ENCODE data around the gene ARRB2. TPM values are rescaled to one million over a fixed set of nuclear protein-coding genes. Genes with fewer than 3 reads are reported as not detected.

Gene ARRB2
- total RNA-seq, 1 experiment from 2014 or later = 75.3 TPM

DNA sequence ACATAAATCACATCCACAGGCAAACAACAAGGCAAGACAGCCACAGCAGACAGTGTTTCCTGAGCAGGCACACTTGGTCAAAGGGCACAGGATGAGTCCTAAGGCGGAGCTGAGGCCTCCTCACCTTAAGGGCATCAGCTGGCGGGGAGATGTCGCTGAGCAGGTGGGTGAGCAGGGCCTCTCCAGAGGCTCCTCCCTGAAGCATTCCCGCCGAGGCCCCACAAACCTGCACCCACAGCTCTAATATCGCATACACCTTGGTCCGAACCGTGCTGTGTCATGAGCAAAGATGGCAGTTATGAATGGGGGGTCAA lies 35.8 kb upstream of the ARRB2 start:
- Histone ChIP-seq H3K79me1 (ENCODE audit: insufficient read depth, low read depth, low read length, poor library complexity, severe bottlenecking) (no peaks in the 10 kb centered on the region), H3K4me1 (ENCODE audit: insufficient read depth, low read length) (no peaks in the 10 kb centered on the region), H3K9ac (ENCODE audit: extremely low read depth, insufficient read length, low read length) (no peak overlapping the region), H3K18ac (ENCODE audit: insufficient read length, low read depth, low read length) (no peak overlapping the region), H2BK20ac (ENCODE audit: low read depth, low read length, poor library complexity, severe bottlenecking) (no peak overlapping the region), H3K56ac (ENCODE audit: insufficient read length, low read depth, low read length) (no peak overlapping the region), H2AFZ (ENCODE audit: low read length) (no peak overlapping the region), H2BK12ac (ENCODE audit: insufficient read length, low read depth, low read length) (no peak overlapping the region), H3K23ac (ENCODE audit: insufficient read length, low read depth, low read length) (no peak overlapping the region), H4K91ac (ENCODE audit: insufficient read length, low read depth, low read length) (no peak overlapping the region), H2BK120ac (ENCODE audit: low read depth, low read length, poor library complexity, severe bottlenecking) (no peak overlapping the region), H3K14ac (ENCODE audit: insufficient read depth, low read length) (no peak overlapping the region), H3T11ph (ENCODE audit: low read length) (no peak overlapping the region), H3K27ac (ENCODE audit: insufficient read length, low read depth, low read length) (no peak overlapping the region), H2BK15ac (ENCODE audit: low read depth, low read length) (no peak overlapping the region), H2BK5ac (ENCODE audit: insufficient read length, low read length) (no peak overlapping the region), H3K79me2 (ENCODE audit: insufficient read depth, low read length) (no peaks in the 10 kb centered on the region), H3K9me3 (ENCODE audit: control insufficient read depth, low read depth, low read length) (no peaks in the 10 kb centered on the region), H3K23me2 (ENCODE audit: insufficient read length, low read depth, low read length, poor library complexity, severe bottlenecking) (no peaks in the 10 kb centered on the region), H3K27me3 (ENCODE audit: insufficient read depth, low read length) (no peaks in the 10 kb centered on the region), H3K4ac (ENCODE audit: low read depth, low read length) (no peak overlapping the region), H4K8ac (replicated peaks; ENCODE audit: insufficient read length, low read depth, low read length) (no peak overlapping the region), H2AK5ac (ENCODE audit: insufficient read length, low read length) (no peak overlapping the region), H4K5ac (ENCODE audit: insufficient read length, low read depth, low read length) (no peak overlapping the region), H3K4me2 (ENCODE audit: insufficient read depth, insufficient read length, low read length) (no peak overlapping the region), H4K20me1 (ENCODE audit: control insufficient read depth, insufficient read depth, insufficient read length) (no peaks in the 10 kb centered on the region)
- H3K4me3 Mint-ChIP-seq = no peak overlapping the region
- peaks cover 62 to 94% (median 88%) of the 10 kb centered on the region in 3 experiments for H3K36me3 Mint-ChIP-seq (ENCODE audit: insufficient read depth in 1 of 3, low read depth in 3 of 3)
- DNase-seq = no peak
- no peaks in the 10 kb centered on the region for H3K4me1 Mint-ChIP-seq
- no peak overlapping the region; a peak in 1 of 7 replicates for H3K27ac Mint-ChIP-seq
- H3K9me3 Mint-ChIP-seq = no peaks in the 10 kb centered on the region
- TF ChIP-seq, protein P1, sequence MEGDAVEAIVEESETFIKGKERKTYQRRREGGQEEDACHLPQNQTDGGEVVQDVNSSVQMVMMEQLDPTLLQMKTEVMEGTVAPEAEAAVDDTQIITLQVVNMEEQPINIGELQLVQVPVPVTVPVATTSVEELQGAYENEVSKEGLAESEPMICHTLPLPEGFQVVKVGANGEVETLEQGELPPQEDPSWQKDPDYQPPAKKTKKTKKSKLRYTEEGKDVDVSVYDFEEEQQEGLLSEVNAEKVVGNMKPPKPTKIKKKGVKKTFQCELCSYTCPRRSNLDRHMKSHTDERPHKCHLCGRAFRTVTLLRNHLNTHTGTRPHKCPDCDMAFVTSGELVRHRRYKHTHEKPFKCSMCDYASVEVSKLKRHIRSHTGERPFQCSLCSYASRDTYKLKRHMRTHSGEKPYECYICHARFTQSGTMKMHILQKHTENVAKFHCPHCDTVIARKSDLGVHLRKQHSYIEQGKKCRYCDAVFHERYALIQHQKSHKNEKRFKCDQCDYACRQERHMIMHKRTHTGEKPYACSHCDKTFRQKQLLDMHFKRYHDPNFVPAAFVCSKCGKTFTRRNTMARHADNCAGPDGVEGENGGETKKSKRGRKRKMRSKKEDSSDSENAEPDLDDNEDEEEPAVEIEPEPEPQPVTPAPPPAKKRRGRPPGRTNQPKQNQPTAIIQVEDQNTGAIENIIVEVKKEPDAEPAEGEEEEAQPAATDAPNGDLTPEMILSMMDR (conservative IDR thresholded peaks at IDR 0.05) = no peak
- WGBS (ENCODE audit: extremely low coverage, insufficient read length, low lambda C conversion rate) = no CpG with 5 or more reads among the region's 8 CpGs
- no peaks in the 10 kb centered on the region for H3K27me3 Mint-ChIP-seq (ENCODE audit: low read depth)
